A549 (cell line): ENCODE results near the gene RPL4.

Source experiments
- CTCF ChIP-seq: fragments of >200 bp; sonication (Bioruptor Twin); formaldehyde crosslinking; IDR thresholded peaks from 3 replicates; pipeline ENCODE4 v1.5.1; 2016
- MAX ChIP-seq: IDR thresholded peaks from 2 replicates; pipeline ENCODE4 v1.6.1; 2012
- POLR2AphosphoS2 ChIP-seq: conservative IDR thresholded peaks from 2 replicates; pipeline ENCODE4 v1.6.1; 2012; ENCODE audit warnings: low read length, improper control_type of control experiment, inconsistent platforms

- TF ChIP-seq CTCF: no peak
- TF ChIP-seq MAX: no peak
- TF ChIP-seq POLR2AphosphoS2: no peak
Measured at GRCh38 chr15:66459818-66460615, 44.6 kb downstream of the RPL4 start.
